HG03432 (cell line): Measurements from ENCODE around the gene AOC3.
"Not testable (repeated sequence)": the region's sequence is repeated elsewhere in the genome, so short reads cannot be mapped to it uniquely, and the experiment has no call there.

Experiments
- ATAC-seq: cut with Tn5 transposase; IDR thresholded peaks from one replicate; pipeline ENCODE4 v1.9.1; 2021; ENCODE audit warnings: mild to moderate bottlenecking, moderate library complexity; ENCODE audit not compliant: unreplicated experiment

The AOC3 gene

DNA sequence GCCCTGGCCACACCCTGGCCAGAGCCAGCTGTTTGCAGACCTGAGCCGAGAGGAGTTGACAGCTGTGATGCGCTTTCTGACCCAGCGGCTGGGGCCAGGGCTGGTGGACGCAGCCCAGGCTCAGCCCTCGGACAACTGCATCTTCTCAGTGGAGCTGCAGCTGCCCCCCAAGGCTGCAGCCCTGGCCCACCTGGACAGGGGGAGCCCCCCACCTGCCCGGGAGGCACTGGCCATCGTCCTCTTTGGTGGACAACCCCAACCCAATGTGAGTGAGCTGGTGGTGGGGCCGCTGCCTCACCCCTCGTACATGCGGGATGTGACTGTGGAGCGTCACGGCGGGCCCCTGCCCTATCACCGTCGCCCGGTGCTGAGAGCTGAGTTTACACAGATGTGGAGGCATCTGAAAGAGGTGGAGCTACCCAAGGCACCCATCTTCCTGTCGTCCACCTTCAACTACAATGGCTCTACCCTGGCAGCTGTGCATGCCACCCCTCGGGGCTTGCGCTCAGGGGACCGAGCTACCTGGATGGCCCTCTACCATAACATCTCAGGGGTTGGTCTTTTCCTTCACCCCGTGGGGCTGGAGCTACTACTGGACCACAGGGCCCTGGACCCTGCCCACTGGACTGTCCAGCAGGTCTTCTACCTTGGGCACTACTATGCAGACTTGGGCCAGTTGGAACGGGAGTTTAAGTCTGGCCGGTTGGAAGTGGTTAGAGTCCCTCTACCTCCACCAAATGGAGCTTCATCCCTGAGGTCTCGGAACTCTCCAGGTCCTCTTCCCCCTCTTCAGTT is 6.0 kb upstream of the AOC3 start:
- no peak for ATAC-seq

DNA sequence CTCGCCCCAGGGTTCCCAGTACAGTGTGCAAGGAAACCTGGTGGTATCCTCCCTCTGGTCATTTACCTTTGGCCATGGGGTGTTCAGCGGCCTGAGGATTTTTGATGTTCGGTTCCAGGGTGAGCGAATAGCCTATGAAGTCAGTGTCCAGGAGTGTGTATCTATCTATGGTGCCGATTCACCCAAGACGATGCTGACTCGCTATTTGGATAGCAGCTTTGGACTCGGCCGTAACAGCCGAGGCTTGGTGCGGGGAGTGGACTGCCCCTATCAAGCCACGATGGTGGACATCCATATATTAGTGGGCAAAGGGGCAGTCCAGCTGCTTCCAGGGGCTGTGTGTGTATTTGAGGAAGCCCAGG is 5.5 kb upstream of the AOC3 start:
- ATAC-seq = no peak

DNA sequence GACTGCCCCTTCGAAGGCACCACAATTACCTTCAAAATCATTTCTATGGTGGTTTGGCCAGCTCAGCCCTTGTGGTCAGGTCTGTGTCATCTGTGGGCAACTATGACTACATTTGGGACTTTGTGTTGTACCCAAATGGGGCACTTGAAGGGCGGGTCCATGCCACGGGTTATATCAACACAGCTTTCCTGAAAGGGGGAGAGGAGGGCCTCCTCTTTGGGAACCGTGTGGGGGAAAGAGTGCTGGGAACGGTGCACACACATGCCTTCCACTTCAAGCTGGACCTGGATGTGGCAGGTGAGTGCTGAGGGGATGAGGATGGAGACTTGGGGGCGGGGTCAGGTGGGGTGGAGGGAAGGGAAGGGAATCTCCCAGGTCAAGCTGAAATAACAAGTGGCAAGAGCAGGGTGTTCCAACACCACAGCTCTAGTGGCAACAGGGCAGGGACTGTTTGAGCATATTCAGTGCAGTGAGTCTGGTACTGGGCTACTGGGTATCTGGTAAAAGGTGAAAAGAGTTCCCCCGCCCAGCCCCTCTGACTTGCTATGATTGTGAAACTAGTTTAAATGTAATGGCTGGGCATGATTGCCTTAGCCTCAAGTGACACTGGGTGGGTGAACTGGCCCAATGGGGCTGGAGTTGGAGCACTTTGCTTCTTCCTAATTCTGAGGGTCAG is 4.9 kb upstream of the AOC3 start:
- ATAC-seq = no peak

DNA sequence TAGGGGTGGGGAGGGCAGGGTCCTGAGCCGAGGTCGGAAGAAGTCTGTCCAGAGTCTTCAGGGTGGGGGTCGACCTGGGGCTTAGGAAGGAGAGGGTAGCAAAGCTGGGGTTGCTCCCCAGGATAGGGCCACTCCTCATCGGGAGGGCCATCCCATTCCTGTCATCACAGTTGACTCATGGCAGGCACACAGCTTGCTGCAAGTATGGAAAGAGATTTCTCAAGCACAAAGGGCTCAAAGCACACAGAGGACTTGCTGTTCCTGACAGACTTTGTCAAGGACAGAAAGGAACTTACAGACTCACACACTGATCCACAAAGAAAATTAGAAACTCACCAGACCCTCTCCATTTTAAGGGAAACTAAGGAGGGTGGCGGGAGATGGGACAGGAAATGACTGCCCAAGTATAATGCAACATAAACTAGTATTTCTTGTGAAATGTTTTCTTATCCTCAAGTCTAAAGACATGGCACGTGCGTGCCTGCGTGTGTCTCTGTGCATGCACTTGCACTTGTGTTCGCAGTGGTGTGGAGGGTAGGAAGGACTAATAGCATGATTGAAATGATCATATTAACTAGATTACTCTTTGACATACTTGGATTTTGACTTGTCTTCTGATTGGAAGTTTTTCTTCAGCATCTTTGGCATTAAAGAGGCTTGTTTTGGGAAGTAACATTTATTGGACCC is 4.3 kb upstream of the AOC3 start:
- no peak for ATAC-seq

DNA sequence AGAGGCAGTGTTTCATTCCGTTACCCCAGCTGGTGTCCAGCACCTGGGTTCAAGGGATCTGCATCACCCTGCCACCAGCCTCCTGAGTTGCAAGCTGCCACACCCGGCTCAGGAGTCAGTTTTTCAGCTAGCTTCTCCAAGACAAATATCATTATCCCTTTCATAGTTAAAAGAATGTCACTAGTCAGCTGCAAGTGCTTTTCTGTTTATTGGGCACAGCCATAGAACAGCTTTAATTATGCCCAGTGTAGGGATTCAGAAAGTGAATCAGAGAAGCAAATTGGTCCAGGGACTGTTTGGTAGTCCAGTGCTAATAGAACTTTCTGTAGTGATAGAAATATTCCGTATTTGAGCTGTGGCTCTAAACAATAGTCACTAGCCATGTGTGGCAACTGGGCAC is 2.9 kb upstream of the AOC3 start:
- ATAC-seq = no peak

DNA sequence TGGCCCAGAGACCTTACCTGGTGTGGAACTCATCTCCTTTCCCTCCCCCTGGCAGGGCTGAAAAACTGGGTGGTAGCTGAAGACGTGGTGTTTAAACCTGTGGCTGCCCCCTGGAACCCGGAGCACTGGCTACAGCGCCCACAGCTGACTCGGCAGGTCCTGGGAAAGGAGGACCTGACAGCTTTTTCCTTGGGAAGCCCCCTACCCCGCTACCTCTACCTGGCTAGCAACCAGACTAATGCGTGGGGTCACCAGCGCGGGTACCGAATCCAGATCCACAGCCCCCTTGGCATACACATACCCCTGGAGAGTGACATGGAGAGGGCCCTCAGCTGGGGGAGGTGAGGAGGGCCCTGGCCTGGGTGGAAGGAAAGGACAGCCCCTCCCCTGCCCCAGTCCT is 2.0 kb upstream of the AOC3 start:
- ATAC-seq = no peak

DNA sequence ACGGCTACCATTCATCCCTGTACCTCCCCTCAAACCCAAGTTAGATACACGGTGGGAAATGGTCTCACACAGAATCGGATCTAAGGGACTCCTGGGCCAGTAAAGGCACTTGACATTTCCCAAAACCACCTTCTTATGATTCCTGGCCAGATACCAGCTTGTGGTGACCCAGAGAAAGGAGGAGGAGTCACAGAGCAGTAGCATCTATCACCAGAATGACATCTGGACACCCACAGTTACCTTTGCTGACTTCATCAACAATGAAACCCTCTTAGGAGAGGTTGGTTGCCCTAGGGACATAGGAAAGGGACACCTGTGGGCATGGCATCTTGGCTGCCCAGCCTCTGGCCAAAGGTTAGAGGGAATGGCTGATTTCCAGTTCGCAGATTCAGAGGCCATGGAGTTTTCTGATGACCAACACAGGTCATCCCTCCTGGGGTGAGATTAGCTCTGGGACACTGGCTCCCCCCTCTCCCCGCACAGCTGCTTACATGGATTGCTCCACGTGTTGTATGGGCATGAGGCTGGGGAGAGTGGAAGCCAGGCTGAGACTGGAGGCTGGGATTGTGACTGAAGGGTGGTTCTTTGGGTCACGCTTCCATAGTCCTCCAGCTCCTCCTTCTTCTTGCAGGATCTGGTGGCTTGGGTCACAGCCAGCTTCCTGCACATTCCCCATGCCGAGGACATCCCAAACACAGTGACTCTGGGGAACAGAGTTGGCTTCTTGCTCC is 1.4 kb upstream of the AOC3 start:
- ATAC-seq = no peak

- ATAC-seq = not testable (repeated sequence)
Observed at GRCh38 chr17:42851371-42852240, 607 bp downstream of the AOC3 start.

DNA sequence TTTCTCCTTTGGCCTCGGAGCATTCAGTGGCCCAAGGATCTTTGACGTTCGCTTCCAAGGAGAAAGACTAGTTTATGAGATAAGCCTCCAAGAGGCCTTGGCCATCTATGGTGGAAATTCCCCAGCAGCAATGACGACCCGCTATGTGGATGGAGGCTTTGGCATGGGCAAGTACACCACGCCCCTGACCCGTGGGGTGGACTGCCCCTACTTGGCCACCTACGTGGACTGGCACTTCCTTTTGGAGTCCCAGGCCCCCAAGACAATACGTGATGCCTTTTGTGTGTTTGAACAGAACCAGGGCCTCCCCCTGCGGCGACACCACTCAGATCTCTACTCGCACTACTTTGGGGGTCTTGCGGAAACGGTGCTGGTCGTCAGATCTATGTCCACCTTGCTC is 1.4 kb downstream of the AOC3 start:
- no peak for ATAC-seq

DNA sequence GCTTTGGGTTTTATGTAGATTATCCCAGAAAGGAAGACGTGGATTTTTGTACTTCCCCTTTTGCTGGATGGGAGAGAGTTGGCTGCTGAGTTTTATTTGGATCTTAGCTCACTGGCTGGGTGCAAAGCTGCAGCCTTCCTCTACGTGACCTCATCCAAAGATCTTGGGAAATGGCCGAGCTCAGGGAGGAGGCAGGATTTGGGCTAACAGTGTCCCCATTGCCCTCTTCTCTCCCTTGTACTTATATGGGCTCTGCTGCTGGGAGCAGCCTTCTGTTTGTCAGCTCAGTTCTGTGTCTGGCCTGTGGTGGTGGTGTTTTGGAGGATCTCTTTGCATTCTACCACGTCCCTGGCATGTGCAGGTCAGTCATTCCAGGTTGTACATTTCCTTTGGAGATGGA is 2.0 kb downstream of the AOC3 start:
- no peak for ATAC-seq

DNA sequence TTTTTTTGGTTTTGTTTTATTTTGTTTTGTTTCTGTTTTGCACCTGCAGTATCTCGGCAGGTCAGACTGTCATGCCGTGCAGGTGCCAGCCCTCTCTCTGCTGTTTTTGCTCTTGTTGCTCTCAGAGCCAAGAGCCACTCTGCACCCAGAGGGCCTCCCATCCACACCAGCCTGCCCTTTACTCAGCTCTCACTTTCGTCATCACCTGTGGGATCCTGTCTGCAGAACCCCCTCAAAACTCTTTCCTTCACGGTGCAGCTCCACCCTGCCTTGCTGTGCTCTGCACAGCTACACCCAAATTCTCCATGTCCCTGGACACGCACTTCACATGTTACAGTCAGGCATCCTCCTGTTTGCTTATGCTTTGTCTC is 2.6 kb downstream of the AOC3 start:
- no peak for ATAC-seq

DNA sequence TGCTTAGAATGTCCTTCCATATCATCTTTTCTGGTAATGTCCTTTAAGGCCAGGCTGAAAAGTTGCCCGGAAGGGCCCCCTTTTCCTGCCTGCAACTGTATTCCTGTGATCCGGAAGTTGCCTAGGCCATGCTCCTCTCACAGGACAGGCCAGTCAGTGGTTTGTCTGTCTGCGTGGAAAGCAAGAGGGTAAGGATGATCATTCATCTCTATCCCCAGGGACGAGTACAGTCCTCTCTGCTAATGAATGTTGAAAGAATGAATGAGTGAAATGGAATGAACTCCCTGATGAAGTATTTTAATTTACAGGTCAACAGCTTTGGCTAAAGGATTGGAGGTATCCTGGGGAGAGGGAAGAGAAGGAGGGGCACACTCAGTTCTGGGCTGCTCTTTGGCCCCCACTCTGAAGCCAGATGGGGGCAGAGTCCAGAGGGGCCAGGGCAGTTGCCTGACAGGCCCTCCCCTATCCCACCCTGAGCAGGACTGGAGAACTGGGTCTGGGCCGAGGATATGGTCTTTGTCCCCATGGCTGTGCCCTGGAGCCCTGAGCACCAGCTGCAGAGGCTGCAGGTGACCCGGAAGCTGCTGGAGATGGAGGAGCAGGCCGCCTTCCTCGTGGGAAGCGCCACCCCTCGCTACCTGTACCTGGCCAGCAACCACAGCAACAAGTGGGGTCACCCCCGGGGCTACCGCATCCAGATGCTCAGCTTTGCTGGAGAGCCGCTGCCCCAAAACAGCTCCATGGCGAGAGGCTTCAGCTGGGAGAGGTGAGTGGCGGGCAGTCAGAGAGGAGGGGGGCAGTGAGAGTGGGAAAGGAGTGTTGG is 3.2 kb downstream of the AOC3 start:
- no peak for ATAC-seq

GRCh38 chr17:42855048-42855596 is 4.1 kb downstream of the AOC3 start:
- ATAC-seq = no peak

DNA sequence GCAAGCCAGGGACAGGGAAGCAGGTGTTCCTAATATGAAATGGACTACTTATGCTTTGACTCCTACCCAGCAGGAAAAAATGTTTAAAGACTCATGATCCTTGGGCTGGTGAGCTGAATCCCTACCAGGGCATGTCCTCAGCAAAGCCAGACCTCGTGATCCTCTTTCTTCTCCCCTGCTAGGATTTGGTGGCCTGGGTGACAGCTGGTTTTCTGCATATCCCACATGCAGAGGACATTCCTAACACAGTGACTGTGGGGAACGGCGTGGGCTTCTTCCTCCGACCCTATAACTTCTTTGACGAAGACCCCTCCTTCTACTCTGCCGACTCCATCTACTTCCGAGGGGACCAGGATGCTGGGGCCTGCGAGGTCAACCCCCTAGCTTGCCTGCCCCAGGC is 5.1 kb downstream of the AOC3 start:
- not testable (repeated sequence) for ATAC-seq

- not testable (repeated sequence) for ATAC-seq
Observed at GRCh38 chr17:42856516-42856915, 5.5 kb downstream of the AOC3 start.

GRCh38 chr17:42857389-42857788 is 6.4 kb downstream of the AOC3 start:
- ATAC-seq = no peak

- ATAC-seq = no peak
Observed at GRCh38 chr17:42865638-42866094, 14.7 kb downstream of the AOC3 start.

DNA sequence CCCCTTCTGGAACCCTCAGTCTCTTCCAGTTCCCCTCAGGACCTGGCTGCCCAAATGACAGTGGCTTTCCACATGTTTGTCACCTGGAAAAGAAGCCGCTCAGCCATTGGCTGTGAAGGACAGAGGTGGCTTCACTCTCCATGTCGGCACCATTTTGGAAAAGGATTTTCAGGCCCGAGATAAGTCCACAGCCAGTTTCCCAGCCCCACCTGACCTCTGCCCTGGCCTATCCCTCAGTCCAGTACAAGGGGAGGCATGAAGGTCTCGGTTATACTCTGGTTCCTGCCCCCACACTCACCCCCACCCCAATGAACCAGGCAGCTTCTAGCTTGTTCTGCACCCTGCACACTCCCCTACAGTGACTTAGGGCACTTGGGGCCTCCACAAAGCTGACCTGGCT is 15.2 kb downstream of the AOC3 start:
- no peak for ATAC-seq
